GM12878 (cell line): ENCODE results near the gene TMEM63C. TPM values are rescaled to one million over a fixed set of nuclear protein-coding genes. Genes with fewer than 3 reads are reported as not detected.

Experiments
- ATAC-seq: fragments of 200-7000 bp; cut with Tn5 transposase; 3 replicates; pipeline ENCODE4 v1.9.1; 2020; ENCODE audit warnings: mild to moderate bottlenecking, moderate library complexity
- BruUV-seq: library from RNA; stranded (reverse); fragments of 400-500 nt; replicated peaks from 2 replicates; lab custom pipeline; 2021; lab: Mats Ljungman, UMichigan
- CTCF ChIA-PET: fragments of 300-600 bp; sonication (Branson Sonifier 250); formaldehyde crosslinking; extraction: SDS; loops from one replicate; lab custom pipeline; 2021; ENCODE audit warnings: inconsistent platforms; lab: Yijun Ruan, JAX
- POLR2A ChIA-PET: fragments of 350-600 bp; formaldehyde crosslinking; extraction: SDS; loops from one replicate; lab custom pipeline; 2021; ENCODE audit warnings: inconsistent platforms; lab: Charles Lee
- RAD21 ChIA-PET: fragments of 300-600 bp; sonication (Branson Sonifier 250); formaldehyde crosslinking; loops from one replicate; lab custom pipeline; 2023; ENCODE audit warnings: antibody characterized with exemption; ENCODE audit not compliant: unreplicated experiment; lab: Charles Lee
- SMC1A ChIA-PET: fragments of 300-600 bp; sonication (Branson Sonifier 250); formaldehyde crosslinking; loops from one replicate; lab custom pipeline; 2023; ENCODE audit not compliant: unreplicated experiment, uncharacterized antibody; lab: Charles Lee
- DNase-seq: peaks from one replicate; pipeline ENCODE4 v3.0.0-alpha.2; 2011; ENCODE audit warnings: low read depth, low spot score
- FAIRE-seq: peaks from 3 replicates; lab custom pipeline; 2011; peaks lifted over from hg19 to GRCh38; lab: Jason Lieb, UNC
- H2AFZ ChIP-seq: 2 replicates; pipeline ENCODE4 v1.6.0; 2011; ENCODE audit warnings: low read depth, low read length, control low read depth; ENCODE audit not compliant: control insufficient read depth
- H3K27ac ChIP-seq: 2 replicates; pipeline ENCODE4 v1.5.1; 2011; ENCODE audit warnings: control low read depth; ENCODE audit not compliant: control insufficient read depth, insufficient read depth
- H3K27me3 ChIP-seq, 2 experiments: replicated peaks in 1 of 2; 2 replicates each; pipeline versions ENCODE4 v1.6.0 to v1.6.1; 2011; ENCODE audit warnings: low read length in 1 of 2; ENCODE audit not compliant: control insufficient read depth in 2 of 2, insufficient read depth in 2 of 2
- H3K36me3 ChIP-seq, 2 experiments: 2 replicates each; pipeline ENCODE4 v1.5.1; 2011; ENCODE audit warnings: low read length in 1 of 2; ENCODE audit not compliant: control insufficient read depth in 2 of 2, insufficient read depth in 2 of 2
- H3K4me1 ChIP-seq: 2 replicates; pipeline ENCODE4 v1.6.1; 2011; ENCODE audit warnings: mild to moderate bottlenecking, low read length, moderate library complexity, mixed read lengths; ENCODE audit not compliant: control insufficient read depth, insufficient read depth
- H3K4me2 ChIP-seq: 2 replicates; pipeline ENCODE4 v1.6.0; 2011; ENCODE audit warnings: control low read depth; ENCODE audit not compliant: control insufficient read depth, insufficient read depth
- H3K4me3 ChIP-seq: fragments of 200-600 bp; sonication (generic); 2 replicates; pipeline ENCODE4 v1.5.1; 2016
- H3K79me2 ChIP-seq: 2 replicates; pipeline ENCODE4 v1.6.0; 2011; ENCODE audit warnings: low read length; ENCODE audit not compliant: control insufficient read depth, insufficient read depth
- H3K9ac ChIP-seq: 2 replicates; pipeline ENCODE4 v1.8.0; 2011; ENCODE audit warnings: low read length, control low read depth, mixed read lengths; ENCODE audit not compliant: control insufficient read depth, insufficient read depth
- H3K9me3 ChIP-seq: replicated peaks from 3 replicates; pipeline ENCODE4 v1.5.1; 2011; ENCODE audit warnings: mild to moderate bottlenecking, low read length; ENCODE audit not compliant: control insufficient read depth, insufficient read depth
- H4K20me1 ChIP-seq: 2 replicates; pipeline ENCODE4 v1.6.0; 2011; ENCODE audit not compliant: control insufficient read depth, insufficient read depth
- HDAC6 ChIP-seq: fragments of 200-600 bp; sonication (generic); IDR thresholded peaks from one replicate; pipeline ENCODE4 v1.8.0; 2017; ENCODE audit warnings: antibody characterized with exemption; ENCODE audit not compliant: unreplicated experiment
- KAT2A ChIP-seq: conservative IDR thresholded peaks from 2 replicates; pipeline ENCODE4 v1.6.1; 2011; ENCODE audit warnings: low read depth, low read length; ENCODE audit not compliant: control insufficient read depth
- SRF ChIP-seq, 2 experiments: IDR thresholded peaks; 2 replicates each; pipeline ENCODE4 v1.6.1; 2011; ENCODE audit warnings: low read depth in 2 of 2, low read length in 2 of 2, mild to moderate bottlenecking in 1 of 2, moderate library complexity in 1 of 2
- ZNF592 ChIP-seq: fragments of 450-650 bp; IDR thresholded peaks from 2 replicates; pipeline ENCODE4 v1.6.1; 2017; ENCODE audit warnings: mild to moderate bottlenecking, moderate library complexity
- WGBS: methylation state at CpG from one replicate; pipeline ENCODE4 v1.1.6; 2016; ENCODE audit warnings: low lambda C conversion rate; ENCODE audit not compliant: insufficient replicate concordance, insufficient coverage; ENCODE audit errors: missing lambda C conversion rate; 5-methylcytosine and 5-hydroxymethylcytosine counted together
- in situ Hi-C: fragments of 300-500 bp; cut with MboI; formaldehyde crosslinking; loops from 9 replicates; pipeline ENCODE4 v1.14.3; 2018; ENCODE audit warnings: mixed read lengths
- intact Hi-C: fragments of 100-400 bp; cut with micrococcal nuclease; formaldehyde crosslinking; loops from one replicate; pipeline ENCODE4 v1.14.2; 2022; ENCODE audit not compliant: unreplicated experiment
- polyA plus RNA-seq, 11 experiments: library from polyadenylated mRNA; depleted of rRNA in 4 of 11; unstranded in 6 of 11; stranded (reverse) in 5 of 11; fragments of >200 nt; fragmentation: Nextera tagmentation in 4 of 11; fragmentation: Illumina TruSeq in 1 of 11; extraction: Ambion mirVana in 4 of 11; extraction: Trizol in 1 of 11; gene quantifications; 1 replicate in 1 of 11; 2 replicates in 10 of 11; pipeline versions ENCODE4 v1.2.1 to v1.2.3, GENCODE V29; 2011 to 2016; ENCODE audit warnings: inconsistent platforms in 2 of 11, missing spikeins in 2 of 11, low read depth in 1 of 11
- total RNA-seq, 4 experiments: library from RNA; depleted of rRNA in 3 of 4; stranded (reverse); fragments of >200 nt in 3 of 4; fragmentation: Illumina TruSeq in 1 of 4; extraction: Trizol in 1 of 4; gene quantifications; 2 replicates each; pipeline versions ENCODE4 v1.2.1 to v1.2.3, GENCODE V29; 2013 to 2021
- TF ChIP-seq, protein P1 (sequence below): IDR thresholded peaks from 2 replicates; pipeline ENCODE4 v1.6.1; 2012; ENCODE audit warnings: mild to moderate bottlenecking, low read depth, low read length

The TMEM63C gene
- total and polyA plus RNA-seq, 10 of the 15 experiments (the other 5 are each of a cell fraction or from before 2014, with no cell fraction given) = 0.06 to 1.3 (median 0.39) TPM; not detected in 4

DNA sequence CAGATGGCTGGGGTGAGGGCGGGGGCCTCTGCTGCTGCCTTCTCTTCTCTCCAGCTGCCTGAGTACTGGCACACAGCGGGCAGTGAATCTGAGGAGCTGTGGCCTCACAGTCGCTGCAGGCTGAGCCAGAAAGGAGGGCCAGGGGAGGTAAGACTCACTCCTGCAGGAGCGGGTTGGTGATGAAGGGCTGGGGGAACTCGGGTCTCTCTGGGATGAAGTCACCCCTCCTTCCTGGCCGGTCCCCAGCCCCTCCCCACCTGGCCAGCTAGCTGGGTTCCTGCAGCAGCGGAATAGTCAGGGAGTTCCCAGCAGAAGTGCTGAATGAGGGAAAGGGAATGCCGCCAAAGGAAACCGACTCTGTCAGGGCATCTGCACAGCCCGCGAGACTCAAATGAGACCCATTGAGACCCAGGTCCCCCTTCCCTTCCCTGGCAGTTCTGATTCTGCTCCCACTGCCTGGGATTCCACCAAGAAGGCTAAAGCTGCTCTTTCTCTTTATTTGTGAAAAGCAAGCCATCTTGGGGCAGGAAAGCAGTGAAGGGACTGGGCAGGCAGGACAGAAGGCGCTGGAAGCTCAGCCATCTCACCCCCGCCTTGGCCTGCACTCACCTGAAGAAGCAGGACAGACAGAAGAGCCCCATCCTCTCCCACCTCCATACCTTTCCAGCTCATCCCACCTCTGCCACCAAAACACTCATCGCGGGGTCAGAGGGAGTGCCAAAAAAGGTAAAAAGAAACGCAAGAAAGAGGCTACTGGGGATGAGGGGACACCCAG lies 84.2 kb downstream of the TMEM63C start:
- CTCF ChIA-PET = no interaction called here
- Histone ChIP-seq H3K9ac (no peak overlapping the region), H3K4me1 (no peaks in the 10 kb centered on the region), H3K27me3 (peaks cover 0 to 9% of the 10 kb centered on the region in 2 experiments; a peak in 3 of 4 replicates), H2AFZ (no peak overlapping the region), H3K4me3 (no peak overlapping the region), H4K20me1 (no peaks in the 10 kb centered on the region), H3K9me3 (no peaks in the 10 kb centered on the region), H3K4me2 (no peak overlapping the region), H3K36me3 (no peaks in the 10 kb centered on the region), H3K27ac (no peak overlapping the region), H3K79me2 (no peaks in the 10 kb centered on the region)
- intact Hi-C loops (no loop called here), in situ Hi-C loops (no loop called here)
- no TSS peak for BruUV-seq
- DNase-seq (no peak), FAIRE-seq (no peak), ATAC-seq (no peak)
- TF ChIP-seq, protein P1, sequence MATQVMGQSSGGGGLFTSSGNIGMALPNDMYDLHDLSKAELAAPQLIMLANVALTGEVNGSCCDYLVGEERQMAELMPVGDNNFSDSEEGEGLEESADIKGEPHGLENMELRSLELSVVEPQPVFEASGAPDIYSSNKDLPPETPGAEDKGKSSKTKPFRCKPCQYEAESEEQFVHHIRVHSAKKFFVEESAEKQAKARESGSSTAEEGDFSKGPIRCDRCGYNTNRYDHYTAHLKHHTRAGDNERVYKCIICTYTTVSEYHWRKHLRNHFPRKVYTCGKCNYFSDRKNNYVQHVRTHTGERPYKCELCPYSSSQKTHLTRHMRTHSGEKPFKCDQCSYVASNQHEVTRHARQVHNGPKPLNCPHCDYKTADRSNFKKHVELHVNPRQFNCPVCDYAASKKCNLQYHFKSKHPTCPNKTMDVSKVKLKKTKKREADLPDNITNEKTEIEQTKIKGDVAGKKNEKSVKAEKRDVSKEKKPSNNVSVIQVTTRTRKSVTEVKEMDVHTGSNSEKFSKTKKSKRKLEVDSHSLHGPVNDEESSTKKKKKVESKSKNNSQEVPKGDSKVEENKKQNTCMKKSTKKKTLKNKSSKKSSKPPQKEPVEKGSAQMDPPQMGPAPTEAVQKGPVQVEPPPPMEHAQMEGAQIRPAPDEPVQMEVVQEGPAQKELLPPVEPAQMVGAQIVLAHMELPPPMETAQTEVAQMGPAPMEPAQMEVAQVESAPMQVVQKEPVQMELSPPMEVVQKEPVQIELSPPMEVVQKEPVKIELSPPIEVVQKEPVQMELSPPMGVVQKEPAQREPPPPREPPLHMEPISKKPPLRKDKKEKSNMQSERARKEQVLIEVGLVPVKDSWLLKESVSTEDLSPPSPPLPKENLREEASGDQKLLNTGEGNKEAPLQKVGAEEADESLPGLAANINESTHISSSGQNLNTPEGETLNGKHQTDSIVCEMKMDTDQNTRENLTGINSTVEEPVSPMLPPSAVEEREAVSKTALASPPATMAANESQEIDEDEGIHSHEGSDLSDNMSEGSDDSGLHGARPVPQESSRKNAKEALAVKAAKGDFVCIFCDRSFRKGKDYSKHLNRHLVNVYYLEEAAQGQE = no peak
- TF ChIP-seq KAT2A = no peak
- TF ChIP-seq HDAC6 = no peak
- no peak for TF ChIP-seq SRF (IDR thresholded peaks at IDR 0.05; ENCODE audit: low read depth in 2 of 2, low read length in 2 of 2)
- no peak for TF ChIP-seq ZNF592
- SMC1A ChIA-PET = no interaction called here
- POLR2A ChIA-PET = no interaction called here
- 40% methylated on average over 14 of the region's 16 CpGs for WGBS
- RAD21 ChIA-PET = no interaction called here
